GM19372 (cell line): Measurements from ENCODE around the gene BTBD16.

ENCODE experiments used
- ATAC-seq: cut with Tn5 transposase; IDR thresholded peaks from one replicate; pipeline ENCODE4 v1.9.1; 2021; ENCODE audit warnings: mild to moderate bottlenecking, low read depth, moderate library complexity; ENCODE audit not compliant: unreplicated experiment

The BTBD16 gene

GRCh38 chr10:122292376-122292775 is 21.3 kb downstream of the BTBD16 start:
- ATAC-seq, result no peak

- no peak for ATAC-seq
Measured at GRCh38 chr10:122293156-122293960, 22.3 kb downstream of the BTBD16 start.

GRCh38 chr10:122293961-122294380 is 22.9 kb downstream of the BTBD16 start:
- ATAC-seq, result no peak

- ATAC-seq, result no peak
Measured at GRCh38 chr10:122294511-122295450, 23.7 kb downstream of the BTBD16 start.

GRCh38 chr10:122295451-122295809 is 24.3 kb downstream of the BTBD16 start:
- no peak for ATAC-seq

GRCh38 chr10:122296363-122297120 is 25.4 kb downstream of the BTBD16 start:
- ATAC-seq, result no peak

GRCh38 chr10:122297583-122297982 is 26.5 kb downstream of the BTBD16 start:
- ATAC-seq, result no peak

- ATAC-seq, result no peak
Measured at GRCh38 chr10:122298206-122298597, 27.1 kb downstream of the BTBD16 start.

- peak; percentile 72 for ATAC-seq
Measured at GRCh38 chr10:122298598-122299301, 27.7 kb downstream of the BTBD16 start.

- ATAC-seq, result no peak
Measured at GRCh38 chr10:122299423-122300075, 28.5 kb downstream of the BTBD16 start.

GRCh38 chr10:122301055-122301810 is 30.1 kb downstream of the BTBD16 start:
- ATAC-seq, result no peak

- no peak for ATAC-seq
Measured at GRCh38 chr10:122301811-122302115, 30.7 kb downstream of the BTBD16 start.

GRCh38 chr10:122302315-122302714 is 31.2 kb downstream of the BTBD16 start:
- no peak for ATAC-seq

- ATAC-seq, result no peak
Measured at GRCh38 chr10:122303271-122304053, 32.4 kb downstream of the BTBD16 start.

GRCh38 chr10:122304054-122304579 is 33.0 kb downstream of the BTBD16 start:
- no peak for ATAC-seq

- no peak for ATAC-seq
Measured at GRCh38 chr10:122306282-122306681, 35.2 kb downstream of the BTBD16 start.

GRCh38 chr10:122306744-122307143 is 35.6 kb downstream of the BTBD16 start:
- no peak for ATAC-seq
